Esophagus muscularis mucosa (tissue), 4 donors: ENCODE data around the gene C19orf44.

ENCODE experiments used
- CTCF ChIP-seq, 3 experiments: fragments of 200-600 bp in 2 of 3; fragments of 450-650 bp in 1 of 3; sonication (generic) in 2 of 3; IDR thresholded peaks; one replicate each; pipeline ENCODE4 v1.5.1; 2017 to 2019; ENCODE audit warnings: antibody characterized with exemption in 3 of 3, mild to moderate bottlenecking in 2 of 3, moderate library complexity in 1 of 3
- EP300 ChIP-seq: sonication (generic); formaldehyde crosslinking; IDR thresholded peaks from one replicate; pipeline ENCODE4 v1.6.1; 2017; ENCODE audit warnings: antibody characterized with exemption
- POLR2A ChIP-seq: fragments of 450-650 bp; IDR thresholded peaks from one replicate; pipeline ENCODE4 v1.6.1; 2017; ENCODE audit warnings: antibody characterized with exemption, moderate library complexity, mild to moderate bottlenecking, low read depth

- TF ChIP-seq POLR2A (no peak), EP300 (no peak), CTCF (IDR thresholded peaks at IDR 0.05) (no peak)
Observed at GRCh38 chr19:16463341-16463990, 32.7 kb upstream of the C19orf44 start.
